K562 (cell line): ENCODE results near the gene LDAF1.

Source experiments
- ARID2 ChIP-seq: fragments of 450-650 bp; IDR thresholded peaks from 2 replicates; pipeline ENCODE4 v1.6.1; 2017; ENCODE audit warnings: antibody characterized with exemption, mild to moderate bottlenecking
- CTCF ChIP-seq, 3 experiments: IDR thresholded peaks in 2 of 3; conservative IDR thresholded peaks in 1 of 3; 2 replicates each; pipeline ENCODE4 v1.5.1; 2011 to 2012; ENCODE audit warnings: low read length in 3 of 3, mild to moderate bottlenecking in 3 of 3, control low read depth in 2 of 3, improper control_type of control experiment in 1 of 3, inconsistent platforms in 1 of 3, low read depth in 1 of 3, mixed read lengths in 1 of 3, moderate library complexity in 1 of 3; ENCODE audit not compliant: insufficient read depth in 2 of 3
- ESRRA ChIP-seq: fragments of 450-650 bp; IDR thresholded peaks from 2 replicates; pipeline ENCODE4 v1.6.1; 2014; ENCODE audit warnings: low read depth, mild to moderate bottlenecking, moderate library complexity, borderline replicate concordance
- MAX ChIP-seq: sonication (generic); formaldehyde crosslinking; IDR thresholded peaks from 2 replicates; pipeline ENCODE4 v1.9.0; 2022; ENCODE audit warnings: mild to moderate bottlenecking, missing genetic modification reagents
- MGA ChIP-seq: fragments of 450-650 bp; IDR thresholded peaks from 2 replicates; pipeline ENCODE4 v1.6.1; 2016; ENCODE audit warnings: mild to moderate bottlenecking, moderate library complexity
- POLR2AphosphoS5 ChIP-seq: IDR thresholded peaks from 2 replicates; pipeline ENCODE4 v1.6.1; 2011; ENCODE audit warnings: mild to moderate bottlenecking, low read depth, low read length, moderate library complexity; ENCODE audit not compliant: control insufficient read depth, insufficient read depth
- ZNF24 ChIP-seq: fragments of 450-650 bp; IDR thresholded peaks from 2 replicates; pipeline ENCODE4 v1.6.1; 2016

- TF ChIP-seq MGA (no peak), MAX (CRISPR knock-in tag) (no peak), POLR2AphosphoS5 (no peak), ARID2 (no peak), ESRRA (no peak), ZNF24 (no peak), CTCF (IDR thresholded peaks at IDR 0.05 in 2 of 3, conservative IDR thresholded peaks at IDR 0.05 in 1 of 3; ENCODE audit: insufficient read depth in 2 of 3, low read depth in 1 of 3, low read length in 3 of 3) (no peak)
Observed at GRCh38 chr16:21205303-21205702, 46.8 kb downstream of the LDAF1 start.
